GM19351 (cell line): ENCODE measurements around the gene CAMK2B.

Experiments used
- ATAC-seq: cut with Tn5 transposase; IDR thresholded peaks from one replicate; pipeline ENCODE4 v1.9.1; 2021; ENCODE audit warnings: mild to moderate bottlenecking, moderate library complexity; ENCODE audit not compliant: unreplicated experiment

Gene CAMK2B

DNA sequence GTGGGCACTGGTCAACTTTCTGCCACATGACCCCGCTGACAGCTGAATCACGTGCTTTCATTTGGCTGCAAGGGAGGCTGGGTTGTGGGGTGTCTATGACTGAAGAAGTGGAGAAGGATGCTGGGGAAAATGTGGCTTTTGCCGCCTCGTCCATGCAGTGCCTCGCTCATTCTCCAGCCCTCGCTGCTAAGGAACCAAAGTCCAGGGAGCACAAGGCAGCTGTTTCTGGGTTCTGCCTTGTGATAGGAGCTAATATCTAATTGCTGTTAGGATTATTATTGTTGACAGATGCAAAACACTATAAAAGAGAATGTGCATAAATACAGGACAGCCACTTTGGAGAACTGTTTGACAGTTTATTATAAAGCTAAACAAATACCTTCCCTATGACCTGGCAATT is 4.9 kb upstream of the CAMK2B start:
- no peak for ATAC-seq

DNA sequence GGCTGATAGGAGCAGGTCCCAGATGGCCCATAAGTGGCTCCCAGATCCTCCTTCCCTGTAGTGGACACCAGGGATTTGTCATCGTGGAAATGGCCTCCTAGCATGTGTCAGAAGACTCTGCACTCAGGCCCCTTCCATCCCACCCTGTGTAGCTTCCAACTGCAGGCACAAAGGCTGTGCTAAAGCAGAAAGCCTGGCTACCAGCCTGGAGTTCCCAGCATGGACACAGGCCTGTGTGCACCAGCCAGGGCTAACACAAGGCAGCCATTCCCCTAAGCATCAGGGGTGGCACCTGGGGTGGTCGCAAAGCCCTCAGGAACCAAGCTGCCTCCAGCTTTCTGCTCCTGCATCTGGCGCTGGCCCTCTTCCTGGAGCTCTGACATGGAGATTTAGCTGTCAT is 4.5 kb upstream of the CAMK2B start:
- no peak for ATAC-seq

DNA sequence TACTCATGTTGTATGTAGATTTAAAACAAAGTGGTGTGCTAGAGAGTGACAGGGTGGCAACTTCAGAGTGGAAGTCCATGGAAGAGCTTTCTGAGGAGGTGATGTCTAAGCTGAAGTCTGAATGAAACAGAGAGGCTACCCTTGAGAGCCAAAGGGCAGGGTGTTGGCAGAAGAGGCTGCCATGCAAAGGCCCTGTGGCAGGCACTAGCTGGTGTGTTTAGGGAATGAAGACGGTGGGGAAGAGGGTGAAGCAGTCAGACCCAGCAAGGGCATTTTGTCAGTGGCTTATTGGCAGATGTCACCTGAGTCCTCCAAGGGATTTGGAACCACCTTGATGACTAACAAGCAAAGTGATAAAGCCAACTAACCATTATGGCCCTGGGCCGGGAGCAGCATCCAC is 3.7 kb upstream of the CAMK2B start:
- ATAC-seq: no peak

DNA sequence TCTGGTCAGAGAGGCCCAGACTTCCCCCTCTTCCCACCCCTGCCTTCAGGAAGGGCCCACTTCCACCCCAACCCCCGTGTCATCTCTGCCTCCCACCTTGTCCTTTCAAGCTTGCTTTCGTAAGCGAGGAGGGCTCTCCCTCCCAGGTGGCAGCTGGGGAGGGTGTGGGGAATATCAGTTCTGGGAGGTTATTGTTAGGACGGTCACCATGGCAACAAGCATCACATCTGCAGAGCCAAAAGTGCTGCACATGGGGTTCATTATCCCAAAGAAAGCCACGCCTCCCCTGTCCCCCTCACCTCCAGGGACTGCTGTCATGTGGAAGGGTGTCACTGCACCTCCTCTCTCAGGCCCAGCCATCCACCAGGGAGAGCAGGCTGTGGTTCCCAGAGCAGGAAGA is 2.6 kb upstream of the CAMK2B start:
- no peak for ATAC-seq

DNA sequence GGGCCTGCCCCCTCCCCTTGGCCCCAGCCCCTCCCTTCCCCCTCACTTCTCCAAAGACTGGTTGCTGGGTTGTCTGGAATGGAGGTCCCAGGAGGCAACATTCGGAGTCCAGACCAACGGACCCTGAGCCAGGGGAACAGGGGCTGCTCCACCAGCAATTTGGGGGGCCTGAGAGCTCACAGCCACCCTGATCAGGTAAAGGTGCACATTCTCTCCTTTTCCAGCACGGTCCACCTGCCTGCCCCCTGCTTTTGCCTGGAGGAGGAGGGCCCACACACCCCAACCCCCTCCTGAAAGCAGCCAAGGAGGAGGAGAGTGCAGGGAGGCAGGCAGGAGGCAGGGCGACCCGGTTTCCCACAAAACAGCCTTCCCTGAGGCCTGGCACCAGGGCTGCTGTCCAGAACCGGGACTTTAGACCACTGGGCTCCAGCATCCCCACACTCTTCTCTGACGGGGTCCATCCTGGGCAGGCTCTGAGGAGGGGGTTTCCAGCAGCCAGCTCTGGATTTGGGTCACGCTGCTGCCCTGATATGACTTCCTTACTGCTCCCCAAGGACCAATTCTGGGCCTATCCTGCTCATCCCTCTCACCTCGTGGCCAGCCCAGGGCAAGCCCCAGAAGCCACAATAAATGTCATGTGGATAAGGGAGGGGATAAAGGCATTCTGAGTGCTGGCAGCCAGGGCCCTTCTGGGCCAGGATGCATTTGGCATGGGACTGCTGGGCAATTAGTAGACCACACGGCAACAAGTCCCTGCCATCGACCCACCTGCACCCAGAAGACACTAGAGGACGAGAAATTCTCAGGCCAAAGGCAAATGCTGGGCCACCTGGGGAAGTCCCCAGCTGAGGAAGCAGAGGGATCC is 1.1 kb upstream of the CAMK2B start:
- no peak for ATAC-seq

DNA sequence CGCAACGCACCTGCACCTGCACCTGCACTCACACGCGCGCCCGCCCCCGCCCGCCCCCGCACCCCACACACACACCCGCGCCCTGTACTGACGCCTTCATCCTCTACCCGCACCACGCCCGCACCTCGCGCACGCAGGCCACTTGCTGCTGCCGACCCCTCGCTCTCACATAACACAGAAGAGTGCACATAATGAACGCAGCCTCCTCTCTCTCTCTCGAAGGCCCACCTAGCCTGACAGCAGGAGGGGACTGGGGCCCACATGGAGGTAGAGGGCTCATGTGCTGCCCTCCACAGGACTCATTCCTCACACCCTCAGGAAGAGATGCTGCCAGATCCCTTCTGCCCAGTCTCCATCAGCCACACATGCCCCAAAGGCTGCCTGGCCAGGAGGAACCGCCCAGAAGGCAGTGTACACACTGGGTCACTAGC is 432 bp upstream of the CAMK2B start:
- ATAC-seq: no peak

DNA sequence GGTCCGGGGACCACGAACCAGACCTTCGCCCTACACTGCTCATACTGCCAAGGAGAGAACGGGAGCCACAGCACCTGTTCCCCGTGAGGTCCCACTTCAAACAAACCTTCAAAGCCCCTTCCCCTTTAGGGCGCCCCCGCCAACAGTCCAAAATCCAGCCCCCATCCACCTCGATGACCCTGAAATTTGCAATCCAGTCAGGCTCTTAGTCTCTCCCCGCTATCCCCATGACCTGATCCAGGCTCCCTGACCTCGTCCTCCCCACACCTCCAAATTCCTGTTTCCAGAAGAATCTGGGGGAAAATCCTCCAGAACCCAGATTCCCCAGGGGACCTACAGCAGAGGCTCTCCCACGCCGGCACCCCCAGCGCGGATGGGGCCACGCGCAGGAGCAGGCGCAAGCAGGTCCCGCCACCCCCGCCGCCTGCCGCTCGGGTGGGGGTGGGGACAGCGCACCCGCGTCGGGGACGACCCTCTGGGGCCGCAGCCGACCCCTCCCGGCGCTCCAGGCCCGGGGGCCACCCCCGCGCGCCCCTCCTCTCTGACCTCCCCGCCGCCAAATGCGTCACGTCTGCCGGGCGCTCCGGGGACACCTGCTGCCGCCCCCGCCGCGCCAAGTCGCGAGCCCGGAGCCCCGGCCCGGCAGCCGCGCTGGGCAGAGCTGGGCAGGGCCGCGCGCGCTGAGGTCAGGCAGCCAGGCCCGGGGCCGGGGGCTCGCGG is 753 bp downstream of the CAMK2B start:
- ATAC-seq: no peak

DNA sequence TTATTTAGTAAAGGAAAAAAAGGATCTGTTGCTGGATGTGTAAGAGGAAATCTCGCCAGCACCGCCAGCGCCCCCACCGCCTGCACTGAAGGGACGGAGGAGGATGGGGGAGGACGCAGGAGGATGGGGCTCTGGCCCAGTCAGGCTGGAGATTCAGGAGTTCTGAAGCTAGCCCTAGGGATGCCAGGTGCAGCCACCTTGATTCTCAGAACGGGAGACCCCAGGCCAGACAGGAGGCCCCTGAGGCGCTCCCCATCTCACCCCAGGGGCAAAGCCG is 1.3 kb downstream of the CAMK2B start:
- no peak for ATAC-seq

DNA sequence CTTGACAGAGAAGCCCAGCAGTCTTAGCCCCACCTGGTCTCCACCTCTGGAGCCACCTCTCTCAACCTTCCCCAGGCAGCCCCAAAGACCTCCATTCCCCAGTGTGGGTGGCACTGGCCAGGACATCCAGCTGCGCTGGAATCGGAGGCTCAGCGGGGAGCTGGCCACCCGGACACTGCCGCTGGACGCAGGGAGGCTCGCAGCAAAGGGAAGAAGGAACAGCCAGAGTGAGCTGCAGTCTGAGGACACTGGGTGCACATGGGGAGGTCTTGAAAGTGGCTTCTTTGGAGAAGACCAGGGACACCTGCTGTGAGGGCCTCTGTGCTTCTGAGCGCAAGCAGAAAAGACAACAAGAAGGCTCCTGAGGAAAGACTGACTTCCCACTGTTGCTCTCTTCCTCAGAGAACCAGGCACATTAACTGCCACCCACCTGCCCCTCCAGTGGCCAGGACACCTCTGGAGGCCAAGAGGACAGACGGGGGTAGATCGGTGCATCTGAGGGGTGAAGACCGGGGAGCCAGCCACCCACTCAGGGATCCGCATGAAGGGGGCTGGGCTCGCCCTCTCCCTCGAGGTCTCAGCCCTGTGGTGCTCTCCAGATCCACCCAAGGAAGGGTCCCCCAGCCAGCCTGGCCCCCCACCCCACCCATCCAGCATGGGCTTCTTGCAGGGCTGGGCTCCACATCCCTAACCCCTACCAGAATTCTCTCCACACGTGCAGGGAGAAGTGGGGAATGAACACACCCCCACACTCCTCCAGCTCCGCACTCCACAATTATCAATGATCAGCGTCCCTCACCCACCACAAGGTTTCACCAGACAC is 1.8 kb downstream of the CAMK2B start:
- ATAC-seq: no peak

DNA sequence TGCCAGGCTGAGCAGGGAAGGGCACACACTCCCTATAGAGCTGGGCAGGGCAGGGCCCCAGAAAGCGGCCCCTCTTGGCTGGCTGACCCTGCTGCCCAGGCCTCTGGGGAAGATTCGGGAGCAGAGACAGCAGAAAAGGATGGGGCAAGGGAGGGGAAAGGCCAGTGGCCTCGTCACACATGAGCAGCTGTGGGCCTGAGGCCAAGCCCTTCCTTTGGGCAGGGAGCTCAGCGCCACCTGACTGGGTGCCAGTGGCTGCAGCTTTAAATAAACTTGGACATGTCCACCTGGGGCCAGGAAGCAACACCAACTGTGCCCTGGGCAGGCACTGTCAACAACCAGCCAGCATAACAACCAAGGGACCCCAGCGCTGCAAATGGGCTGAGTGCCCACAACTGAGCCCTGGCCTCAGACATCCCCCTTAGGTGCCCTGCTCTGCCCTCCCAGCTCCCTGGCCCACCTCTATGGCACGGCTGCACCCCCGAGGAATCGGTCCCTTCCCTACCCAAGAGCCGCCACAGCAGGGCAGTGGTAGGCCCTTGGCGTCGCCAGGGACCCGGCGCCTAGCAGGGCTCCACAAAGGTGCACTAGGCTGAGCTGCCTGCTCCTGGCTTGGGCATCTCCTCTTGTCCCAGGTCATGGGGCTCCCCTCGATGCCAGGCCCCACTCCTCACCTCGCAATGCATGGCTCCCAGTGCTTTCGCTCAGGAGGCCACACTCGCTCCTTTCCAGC is 2.6 kb downstream of the CAMK2B start:
- no peak for ATAC-seq

DNA sequence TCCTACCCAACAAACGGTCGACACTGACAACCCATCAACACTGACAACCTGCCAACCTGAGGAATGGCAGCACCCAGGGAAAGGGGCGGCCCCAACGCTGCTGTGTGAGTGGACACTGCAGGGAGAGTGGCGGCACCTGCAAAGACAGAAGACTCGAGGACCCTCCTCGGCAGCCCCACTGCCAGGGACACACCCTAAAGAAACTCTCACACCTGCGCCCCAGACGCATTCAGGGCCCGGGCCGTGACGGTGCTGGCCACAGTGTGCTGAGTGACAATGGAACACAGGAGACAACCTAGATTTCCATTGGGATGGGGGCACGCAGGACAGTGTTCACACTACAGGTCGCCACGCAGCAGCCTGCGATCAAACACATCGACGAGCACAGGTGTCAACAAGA is 3.6 kb downstream of the CAMK2B start:
- ATAC-seq: no peak

DNA sequence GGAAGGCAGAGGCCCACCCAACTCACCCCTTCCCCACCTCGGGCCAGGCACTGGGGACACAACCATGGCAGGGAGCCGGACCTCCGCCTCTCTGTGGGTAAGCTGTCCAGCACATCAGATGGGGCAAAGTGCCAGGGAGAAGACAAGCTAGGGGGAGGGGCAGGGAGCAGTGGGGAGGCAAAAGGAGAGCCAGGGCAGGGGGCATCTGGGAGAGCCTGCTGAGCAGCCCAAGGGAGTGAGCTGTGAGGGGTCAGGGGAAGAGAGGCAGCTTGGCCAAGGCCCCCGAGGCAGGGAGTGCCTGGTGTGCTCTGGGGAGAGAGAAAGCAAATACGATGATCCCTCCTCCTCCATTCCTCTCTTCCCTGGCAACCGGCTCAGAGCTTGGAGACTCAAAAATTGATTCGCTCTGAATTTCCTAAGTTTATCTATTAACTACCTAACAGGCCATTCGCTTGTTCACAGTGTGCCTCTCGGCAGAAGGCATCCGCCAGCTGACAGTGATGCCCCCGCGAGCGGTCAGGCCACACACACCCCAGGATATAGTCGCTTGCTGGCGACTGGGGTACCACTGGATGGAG is 4.5 kb downstream of the CAMK2B start:
- no peak for ATAC-seq

DNA sequence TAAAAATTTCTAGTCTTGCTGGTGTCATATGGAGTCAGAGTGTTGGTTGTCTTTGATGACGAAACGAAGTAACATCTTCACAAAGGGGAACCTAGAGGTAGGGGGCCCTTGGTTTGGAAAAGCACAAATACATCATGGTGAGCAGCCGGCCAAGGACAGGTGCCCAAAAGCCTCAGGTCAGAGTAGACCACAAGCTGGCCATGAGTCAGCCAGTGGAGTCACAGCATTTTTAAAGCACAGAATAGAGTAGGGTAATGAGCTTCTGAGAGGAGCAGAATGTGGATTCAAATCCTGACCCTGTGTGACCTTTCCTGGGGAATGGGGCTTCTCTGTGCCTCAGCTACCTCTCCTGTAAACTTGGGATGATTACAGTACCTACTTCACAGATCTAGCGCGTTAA is 5.3 kb downstream of the CAMK2B start:
- ATAC-seq: no peak

DNA sequence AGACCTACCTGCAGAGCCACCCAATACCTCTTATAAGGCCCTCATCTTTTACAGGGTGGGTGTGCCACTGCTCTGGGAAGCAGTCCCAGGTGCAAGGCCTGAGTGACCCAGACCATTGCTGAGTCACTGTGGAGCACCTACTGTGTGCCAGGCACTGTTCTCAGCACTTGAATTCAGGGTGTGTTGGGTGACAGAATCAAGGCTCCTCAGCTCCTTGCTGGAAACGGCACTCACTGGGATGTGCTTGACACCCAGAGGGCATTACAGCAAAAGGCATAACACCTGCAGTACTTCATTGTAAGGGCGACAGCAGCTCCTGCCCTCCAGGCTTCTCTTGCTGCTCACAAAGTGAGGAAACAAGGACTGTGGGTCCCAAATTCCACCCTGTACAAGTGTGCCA is 7.1 kb downstream of the CAMK2B start:
- no peak for ATAC-seq

DNA sequence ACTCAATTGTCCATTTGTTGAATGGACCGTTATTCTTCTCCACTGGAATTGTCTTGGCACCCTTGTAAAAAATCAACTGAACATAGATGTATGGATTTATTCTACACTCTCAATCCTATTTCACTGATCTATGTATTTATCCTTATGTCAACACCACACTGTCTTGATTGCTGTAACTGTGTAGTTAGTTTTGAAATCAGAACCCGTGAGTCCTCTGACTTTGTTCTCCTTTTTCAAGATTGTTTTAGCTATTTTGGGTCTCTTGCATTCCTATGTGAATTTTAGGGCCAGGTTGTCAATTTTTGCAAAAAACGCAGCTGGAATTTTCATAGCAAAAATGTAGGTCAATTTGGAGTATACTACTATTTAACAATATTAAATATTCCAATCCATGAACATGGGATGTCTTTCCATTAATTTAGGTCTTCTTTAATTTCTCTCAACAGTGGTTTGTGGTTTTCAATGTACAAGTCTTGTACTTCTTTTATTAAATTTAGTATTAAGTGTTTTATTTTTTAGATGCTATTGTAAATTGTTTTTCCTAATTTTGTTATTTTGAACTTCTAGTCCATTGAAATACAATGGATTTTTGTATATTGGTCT is 10.0 kb downstream of the CAMK2B start:
- ATAC-seq: no peak

DNA sequence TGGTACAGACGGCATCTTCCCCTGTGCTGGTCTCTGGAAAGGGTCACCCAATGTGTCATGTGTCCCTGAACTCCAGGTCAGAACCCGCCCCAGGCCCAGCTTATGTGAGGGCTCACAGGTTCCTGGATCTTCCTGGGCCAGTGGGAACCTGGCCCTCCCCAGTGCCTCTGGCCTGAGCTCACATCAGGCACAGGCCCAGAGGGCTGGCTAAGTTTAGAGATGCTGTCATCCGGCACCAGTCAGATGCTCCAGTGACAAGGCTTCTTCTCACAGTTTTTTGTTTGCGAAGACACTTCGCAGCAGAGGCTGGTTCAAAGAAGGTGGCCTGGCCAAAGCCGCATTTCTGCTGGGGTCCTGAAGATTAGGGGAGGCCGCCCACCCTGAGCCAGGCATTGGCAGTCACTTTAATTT is 11.8 kb downstream of the CAMK2B start:
- no peak for ATAC-seq

DNA sequence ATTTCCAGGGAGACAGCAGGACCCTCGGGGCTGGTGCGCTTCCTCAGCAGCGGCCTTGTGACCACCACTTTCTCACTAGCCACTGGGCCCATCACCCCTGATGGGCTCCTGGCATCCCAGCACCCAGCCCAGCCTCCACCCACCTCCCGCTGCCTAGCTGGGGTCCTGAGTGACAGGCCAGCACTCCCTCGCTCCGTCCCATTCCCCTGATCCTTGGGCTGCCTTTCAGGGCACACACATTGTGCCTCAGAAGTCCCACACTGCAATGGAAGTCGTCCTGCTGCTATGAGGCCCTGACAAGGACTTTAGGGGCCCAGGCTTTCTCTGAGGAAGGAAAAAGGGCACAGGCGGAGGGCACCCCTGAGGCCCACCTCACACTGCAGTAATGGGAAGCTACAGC is 12.4 kb downstream of the CAMK2B start:
- ATAC-seq: no peak

DNA sequence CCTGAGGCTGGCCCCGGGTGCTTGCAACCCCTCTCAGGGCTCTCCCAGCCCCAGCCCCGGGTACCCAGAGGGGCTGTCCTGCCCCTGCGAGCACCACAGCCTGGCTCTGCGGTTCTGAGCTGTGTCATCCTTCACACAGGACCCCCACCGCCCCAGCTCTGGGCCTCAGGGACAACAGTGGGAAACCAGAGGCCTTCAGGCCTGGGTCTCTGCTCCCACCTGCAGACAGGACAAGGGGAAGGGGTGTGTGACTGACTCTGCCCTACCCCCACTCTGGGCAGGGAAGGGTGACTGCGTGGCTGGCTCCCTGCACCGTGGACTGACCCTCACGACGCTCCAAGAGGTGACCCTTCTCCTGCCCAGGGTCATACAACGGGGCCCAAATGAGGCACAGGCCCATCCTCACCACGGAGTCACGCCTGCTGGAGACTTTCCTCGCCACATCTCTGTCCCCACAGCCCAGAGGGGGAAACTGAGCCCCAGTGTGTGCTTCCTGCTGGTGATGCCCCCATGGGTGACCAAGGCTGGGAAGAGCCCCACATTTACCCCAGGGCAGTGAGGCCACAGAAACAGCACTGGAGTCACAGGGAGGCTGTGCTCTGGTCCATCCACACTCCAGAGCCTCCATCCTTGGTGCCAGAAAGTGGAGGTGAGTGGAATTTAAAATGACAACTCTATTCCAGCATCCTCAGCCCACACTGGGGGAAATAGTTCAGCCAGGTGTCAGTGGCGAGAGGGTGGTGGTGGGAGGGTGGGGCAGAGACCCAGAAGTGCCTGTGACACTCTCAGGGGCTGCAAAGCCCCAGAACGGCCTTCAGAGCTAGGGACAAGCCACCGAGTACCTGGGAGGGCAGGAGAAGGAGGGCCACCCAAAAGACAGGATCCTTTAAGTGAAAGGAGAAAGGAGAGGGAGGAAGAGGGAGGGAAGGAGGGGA is 13.6 kb downstream of the CAMK2B start:
- ATAC-seq: no peak

DNA sequence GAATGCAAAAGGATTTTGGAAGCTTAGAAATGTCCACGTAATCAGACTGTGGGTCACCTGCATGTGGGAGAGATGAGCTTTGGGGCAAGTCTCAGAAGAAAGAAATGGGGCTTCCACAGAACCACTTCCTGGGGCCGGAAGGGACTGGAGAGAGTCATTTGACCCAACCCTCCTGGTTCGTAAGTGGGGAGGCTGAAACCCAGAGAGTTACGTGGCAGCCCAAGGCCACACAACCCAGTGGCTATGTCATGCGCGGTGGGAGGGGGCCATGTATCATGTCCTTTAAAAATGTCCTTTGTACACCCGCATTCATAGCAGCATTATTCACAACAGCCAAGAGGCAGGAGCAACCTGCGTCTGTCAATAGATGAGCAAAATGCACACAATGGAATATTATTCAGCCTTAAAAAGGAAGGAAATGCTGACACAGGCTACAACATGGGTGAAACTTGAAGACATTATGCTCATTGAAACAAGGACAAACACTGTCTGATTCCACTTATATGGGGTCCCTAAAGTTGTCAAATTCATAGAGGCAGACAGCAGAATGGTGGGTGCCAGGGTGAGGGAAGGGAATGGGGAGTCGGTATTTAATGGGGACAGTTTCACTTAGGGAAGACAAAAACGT is 15.1 kb downstream of the CAMK2B start:
- ATAC-seq: no peak
